Epithelial cell of prostate (primary cell): ENCODE measurements around the gene GALNTL6.
"Not testable (repeated sequence)": the region's sequence is repeated elsewhere in the genome, so short reads cannot be mapped to it uniquely, and the experiment has no call there.

Experiments used
- DNase-seq: peaks from one replicate; pipeline ENCODE4 v3.0.0-alpha.2; 2011; ENCODE audit warnings: low read depth, low spot score
- H3K27ac ChIP-seq: fragments of 450-650 bp; 2 replicates; pipeline ENCODE4 v1.5.1; 2017; ENCODE audit warnings: mild to moderate bottlenecking

GALNTL6 gene

DNA sequence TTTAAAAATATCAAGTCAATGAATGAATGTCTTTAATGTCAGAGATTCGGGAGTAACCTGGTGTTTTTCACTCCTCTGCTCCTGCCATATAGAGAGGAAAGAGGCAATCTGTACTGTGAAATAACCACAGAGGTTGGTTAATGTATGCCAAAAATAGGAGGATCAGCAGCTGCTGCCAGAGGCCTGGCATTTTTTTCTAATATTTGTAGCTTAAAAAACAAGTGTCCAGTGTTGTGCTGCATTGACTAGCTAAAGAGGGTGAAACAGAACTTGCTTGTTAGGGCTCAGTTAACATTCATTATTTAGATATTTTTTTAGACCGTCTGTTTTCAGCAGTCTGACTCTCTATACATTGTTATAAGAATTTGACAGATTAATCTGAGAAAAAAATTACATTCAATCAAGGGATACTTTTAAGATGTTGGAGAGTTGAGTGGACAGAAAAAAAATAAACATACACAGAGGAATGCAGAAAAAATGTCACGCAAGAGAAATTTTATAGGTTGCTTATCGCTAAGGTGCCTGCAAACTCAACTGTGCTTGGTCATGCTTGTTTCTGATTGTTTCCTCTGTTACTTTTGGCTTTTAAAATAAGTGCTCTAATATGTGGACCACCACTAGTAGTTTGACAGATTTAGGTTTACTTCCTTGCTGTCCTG lies 963.1 kb downstream of the GALNTL6 start:
- no peak for DNase-seq
- H3K27ac ChIP-seq: no peak overlapping the region

- no peak overlapping the region for H3K27ac ChIP-seq
- no peak for DNase-seq
Measured at GRCh38 chr4:172777729-172778431, 964.7 kb downstream of the GALNTL6 start.

DNA sequence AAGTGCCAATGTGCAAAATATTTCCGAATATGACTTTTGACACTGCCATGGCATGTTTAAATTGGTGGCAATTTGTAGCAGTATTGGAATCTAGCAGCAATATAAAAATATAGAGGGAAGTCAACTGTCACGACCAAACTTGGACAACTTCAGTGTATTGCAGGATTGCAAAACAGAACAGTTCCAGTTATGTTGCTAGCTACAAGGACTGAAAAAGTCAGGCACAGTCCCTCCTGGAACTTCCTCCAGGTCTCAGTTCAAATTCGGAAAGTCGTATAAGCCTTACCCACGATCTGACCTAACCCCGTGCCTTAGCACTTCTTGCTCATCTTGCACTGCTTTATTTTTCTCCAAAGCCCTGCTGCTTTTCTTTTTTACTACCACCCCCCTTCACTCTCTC lies 965.4 kb downstream of the GALNTL6 start:
- no peak overlapping the region for H3K27ac ChIP-seq
- DNase-seq: no peak

GRCh38 chr4:172780566-172781081 lies 967.4 kb downstream of the GALNTL6 start:
- no peak for DNase-seq
- H3K27ac ChIP-seq: no peak overlapping the region

- no peak overlapping the region for H3K27ac ChIP-seq
- DNase-seq: no peak
Measured at GRCh38 chr4:172785613-172786012, 972.4 kb downstream of the GALNTL6 start.

GRCh38 chr4:172786039-172786792 lies 973.0 kb downstream of the GALNTL6 start:
- H3K27ac ChIP-seq: no peak overlapping the region
- DNase-seq: no peak

GRCh38 chr4:172787111-172787510 lies 973.9 kb downstream of the GALNTL6 start:
- no peak for DNase-seq
- no peak overlapping the region for H3K27ac ChIP-seq

DNA sequence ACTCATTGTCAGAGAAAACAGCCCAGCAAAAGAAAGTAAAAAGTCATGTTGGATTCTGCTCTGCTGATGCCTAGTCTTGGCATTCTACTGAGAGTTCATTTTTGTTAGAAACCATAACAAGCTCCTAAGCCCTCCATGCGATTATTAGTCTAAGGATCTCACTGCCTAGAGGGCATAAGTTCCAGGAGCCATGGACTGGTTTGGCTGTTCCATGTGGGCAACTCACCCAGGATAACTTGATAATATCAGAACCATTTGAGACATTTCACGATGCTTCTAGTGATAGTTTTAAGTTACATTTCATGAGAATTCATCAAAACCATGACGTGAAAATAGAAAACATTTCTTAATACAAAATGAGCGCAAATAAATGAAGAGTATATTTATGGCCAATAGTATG lies 978.6 kb downstream of the GALNTL6 start:
- no peak overlapping the region for H3K27ac ChIP-seq
- DNase-seq: no peak

DNA sequence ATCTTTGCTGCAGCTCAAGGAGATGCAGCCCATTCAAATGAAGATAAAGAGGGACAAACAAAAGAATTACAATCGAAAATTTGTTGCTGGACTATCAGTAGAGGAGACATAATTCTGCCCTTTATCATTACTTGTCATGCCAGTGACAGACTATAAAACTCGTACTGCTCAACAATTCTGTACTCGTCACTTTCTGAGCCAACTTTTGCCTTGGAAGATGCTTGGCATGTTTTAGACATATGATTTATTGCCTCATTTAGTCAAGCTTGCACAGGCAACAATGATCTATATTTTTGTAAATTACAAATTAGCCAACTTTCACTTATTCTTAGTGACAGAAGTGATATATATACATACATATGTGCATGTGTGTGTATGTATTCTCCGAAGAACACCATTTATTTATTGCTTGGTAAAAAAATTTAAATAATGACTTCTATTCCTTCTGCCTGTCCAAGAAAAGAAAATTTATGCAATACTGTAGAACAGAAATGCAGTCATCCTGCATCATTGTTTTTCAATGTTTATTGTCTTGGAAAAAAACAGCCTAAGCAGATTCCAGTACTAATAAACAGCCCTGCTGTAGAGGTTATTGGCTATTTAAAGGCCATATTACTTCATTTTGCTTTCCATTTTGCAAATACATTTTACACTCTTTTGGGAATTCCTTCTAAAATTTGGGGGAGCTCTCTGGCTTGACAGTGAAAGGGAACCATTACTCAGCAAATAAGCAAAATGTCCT lies 980.5 kb downstream of the GALNTL6 start:
- H3K27ac ChIP-seq: no peak overlapping the region
- DNase-seq: no peak

DNA sequence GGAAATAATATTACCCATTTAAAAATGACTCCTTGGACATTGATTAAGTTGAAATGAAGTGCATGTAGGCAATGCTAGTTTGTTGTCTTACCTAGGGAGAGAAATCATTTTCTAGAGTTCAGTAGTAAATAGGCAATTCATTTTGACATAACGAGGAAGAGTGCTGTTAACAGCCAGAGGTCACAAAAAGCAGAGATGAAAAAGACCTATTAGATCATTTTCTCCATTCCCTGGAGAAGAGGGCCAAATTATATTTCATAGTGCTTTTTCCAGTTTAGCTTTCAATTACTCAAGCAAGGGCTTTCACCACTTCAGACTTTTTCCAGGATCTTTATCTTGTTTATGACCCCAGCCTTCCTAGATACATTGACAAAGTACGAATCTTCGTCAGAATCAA lies 981.1 kb downstream of the GALNTL6 start:
- no peak overlapping the region for H3K27ac ChIP-seq
- DNase-seq: no peak

- DNase-seq, H3K27ac ChIP-seq: not testable (repeated sequence)
Measured at GRCh38 chr4:172797281-172797680, 984.1 kb downstream of the GALNTL6 start.

DNA sequence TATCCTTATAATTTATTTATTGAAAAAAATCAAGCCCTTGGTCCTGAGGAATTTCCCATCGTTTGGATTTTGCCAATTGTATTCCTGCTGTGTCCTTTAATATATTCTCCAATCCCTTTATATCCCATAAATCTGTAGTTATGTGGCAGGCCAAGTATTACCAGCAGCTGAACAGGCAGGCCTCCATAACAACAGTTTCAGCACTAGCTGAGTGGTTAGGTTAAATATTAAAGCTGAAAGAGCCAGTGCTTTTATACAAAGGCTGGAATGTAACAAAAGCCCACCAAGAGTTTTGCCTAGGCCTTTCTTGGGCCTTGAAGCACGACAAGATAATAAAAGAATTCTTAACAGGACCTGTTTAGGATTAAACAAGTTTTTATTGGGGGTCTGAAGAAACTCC lies 988.8 kb downstream of the GALNTL6 start:
- no peak overlapping the region for H3K27ac ChIP-seq
- no peak for DNase-seq

DNA sequence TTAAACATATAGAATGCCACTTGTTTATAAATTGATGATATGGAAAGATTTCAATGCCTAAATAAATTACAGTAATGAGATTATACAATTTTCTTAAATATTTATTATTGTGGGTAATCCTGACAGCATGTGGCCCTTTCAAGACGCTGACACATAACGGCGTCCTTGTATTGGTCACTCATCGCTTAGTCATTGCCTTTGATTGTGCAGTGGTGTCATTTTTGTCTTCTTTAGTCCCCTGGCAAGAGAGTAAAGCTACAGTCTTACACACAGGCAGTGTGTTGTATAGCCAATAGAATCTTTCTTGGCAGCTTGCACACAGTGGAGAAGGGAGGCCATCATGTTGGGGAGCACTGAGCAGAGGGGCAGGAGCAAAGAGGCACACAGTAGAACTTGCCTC lies 993.6 kb downstream of the GALNTL6 start:
- DNase-seq: no peak
- H3K27ac ChIP-seq: no peak overlapping the region

DNA sequence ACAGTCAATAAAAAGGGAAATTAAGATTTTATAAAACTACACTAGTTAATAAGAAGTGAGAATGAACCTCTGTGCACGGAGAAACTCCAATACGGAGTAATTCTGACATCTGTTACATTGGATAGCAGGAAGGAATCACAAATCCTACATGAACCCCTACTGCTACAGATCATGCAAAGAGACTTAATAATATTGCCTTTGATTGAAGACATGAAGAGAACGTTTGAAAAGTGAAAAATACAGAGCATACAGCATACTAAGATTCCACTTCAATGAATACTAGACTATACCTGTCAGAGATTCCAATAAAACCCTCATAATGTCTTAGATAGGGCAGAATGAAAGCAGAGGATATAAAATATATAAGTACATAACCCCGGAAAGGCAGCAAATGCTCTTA lies 995.0 kb downstream of the GALNTL6 start:
- DNase-seq: no peak
- H3K27ac ChIP-seq: no peak overlapping the region

DNA sequence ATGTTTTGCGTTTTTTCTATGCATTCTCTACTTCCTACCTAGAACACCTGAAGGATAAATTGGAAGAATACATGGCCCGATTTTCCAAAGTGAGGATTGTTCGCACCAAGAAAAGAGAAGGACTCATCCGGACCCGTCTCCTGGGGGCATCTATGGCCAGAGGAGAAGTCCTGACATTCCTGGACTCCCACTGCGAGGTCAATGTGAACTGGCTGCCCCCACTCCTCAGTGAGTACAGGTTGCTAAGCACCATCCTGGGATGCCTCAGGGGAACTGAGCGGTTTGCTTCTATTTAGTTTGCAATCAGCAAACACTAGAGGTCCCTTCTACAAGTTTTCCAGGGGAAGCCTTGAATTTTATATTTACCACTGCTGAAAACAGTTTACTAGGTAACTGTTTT lies 996.1 kb downstream of the GALNTL6 start:
- no peak overlapping the region for H3K27ac ChIP-seq
- DNase-seq: no peak

DNA sequence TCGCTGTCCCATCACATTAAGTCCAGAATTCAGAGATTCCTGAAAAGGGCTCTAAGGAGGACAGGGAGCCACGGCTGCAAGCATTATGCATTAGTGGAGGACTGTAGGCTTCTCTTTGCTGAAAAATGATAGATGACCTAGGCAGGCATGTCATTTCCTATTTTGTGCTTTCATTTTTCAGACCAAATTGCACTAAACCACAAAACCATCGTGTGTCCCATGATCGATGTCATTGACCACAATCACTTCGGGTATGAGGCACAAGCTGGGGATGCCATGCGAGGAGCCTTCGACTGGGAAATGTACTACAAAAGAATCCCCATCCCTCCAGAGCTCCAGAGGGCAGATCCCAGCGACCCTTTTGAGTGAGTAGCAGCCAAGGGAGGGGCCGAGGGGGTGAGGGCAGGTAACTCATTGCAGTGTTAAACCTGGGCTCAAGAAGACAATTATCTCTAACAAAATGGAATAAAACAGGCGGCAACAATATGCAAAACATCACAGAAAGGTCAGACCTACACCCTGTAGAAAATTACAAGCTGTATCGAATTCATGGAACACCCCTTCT lies 1000.2 kb downstream of the GALNTL6 start:
- DNase-seq: no peak
- H3K27ac ChIP-seq: no peak overlapping the region

DNA sequence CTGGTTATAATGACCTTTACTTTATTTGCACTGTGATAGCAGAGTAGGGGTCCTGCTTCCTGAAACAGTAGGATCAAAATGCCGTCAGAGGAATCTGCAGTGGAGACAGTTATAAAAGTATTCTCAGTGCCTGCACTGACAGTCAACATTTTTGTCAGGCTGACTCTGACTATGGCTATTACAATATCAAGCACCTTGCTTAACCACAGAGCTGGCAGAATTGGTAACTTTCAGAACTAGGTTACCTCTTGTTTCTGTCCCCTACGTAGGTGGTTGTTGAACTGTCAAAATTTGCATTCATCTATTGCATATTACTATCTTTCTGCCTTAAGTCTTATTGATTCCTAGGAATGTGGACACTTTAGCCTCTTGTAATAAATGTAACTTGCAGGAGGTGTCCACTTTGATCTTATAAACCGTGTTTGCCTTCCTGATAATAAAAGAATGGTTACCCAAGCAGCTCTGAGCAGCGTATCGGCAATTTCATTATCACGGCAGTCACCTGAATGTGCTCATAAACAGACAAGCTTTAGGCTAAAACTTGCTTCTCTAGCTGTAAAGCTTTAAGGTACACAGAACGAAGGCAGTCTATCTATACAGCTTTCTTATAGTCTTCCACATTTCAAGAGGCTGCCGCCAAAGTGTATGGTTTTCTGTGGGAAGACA lies 1002.4 kb downstream of the GALNTL6 start:
- DNase-seq: no peak
- H3K27ac ChIP-seq: no peak overlapping the region

- no peak overlapping the region for H3K27ac ChIP-seq
- no peak for DNase-seq
Measured at GRCh38 chr4:172818901-172819300, 1005.7 kb downstream of the GALNTL6 start.

DNA sequence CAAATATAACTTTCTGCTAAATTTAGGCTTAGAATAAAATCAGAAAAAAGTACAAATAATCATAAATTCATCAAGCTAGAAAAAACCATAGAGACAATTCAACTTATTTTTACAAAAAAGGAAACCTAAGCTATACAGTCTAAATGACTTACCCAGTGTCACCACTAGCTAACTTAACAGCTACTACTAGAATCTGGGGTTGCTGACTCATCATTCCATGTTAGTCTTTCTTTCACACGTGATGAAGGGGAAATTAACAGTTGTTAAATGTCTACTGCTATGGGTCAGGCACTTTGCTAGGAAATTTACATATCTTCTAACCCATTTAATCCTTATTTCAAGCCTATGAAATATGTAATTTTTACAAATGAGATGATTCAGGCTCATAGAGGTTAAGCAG lies 1006.1 kb downstream of the GALNTL6 start:
- no peak for DNase-seq
- no peak overlapping the region for H3K27ac ChIP-seq

- DNase-seq: no peak
- H3K27ac ChIP-seq: no peak overlapping the region
Measured at GRCh38 chr4:172822331-172822730, 1009.1 kb downstream of the GALNTL6 start.
